NAMALWA (cell line): ENCODE measurements around the gene DEK.

Experiments
- DNase-seq: peaks from one replicate; pipeline ENCODE4 v3.0.0-alpha.2; 2015; ENCODE audit warnings: low spot score

Gene DEK

DNA sequence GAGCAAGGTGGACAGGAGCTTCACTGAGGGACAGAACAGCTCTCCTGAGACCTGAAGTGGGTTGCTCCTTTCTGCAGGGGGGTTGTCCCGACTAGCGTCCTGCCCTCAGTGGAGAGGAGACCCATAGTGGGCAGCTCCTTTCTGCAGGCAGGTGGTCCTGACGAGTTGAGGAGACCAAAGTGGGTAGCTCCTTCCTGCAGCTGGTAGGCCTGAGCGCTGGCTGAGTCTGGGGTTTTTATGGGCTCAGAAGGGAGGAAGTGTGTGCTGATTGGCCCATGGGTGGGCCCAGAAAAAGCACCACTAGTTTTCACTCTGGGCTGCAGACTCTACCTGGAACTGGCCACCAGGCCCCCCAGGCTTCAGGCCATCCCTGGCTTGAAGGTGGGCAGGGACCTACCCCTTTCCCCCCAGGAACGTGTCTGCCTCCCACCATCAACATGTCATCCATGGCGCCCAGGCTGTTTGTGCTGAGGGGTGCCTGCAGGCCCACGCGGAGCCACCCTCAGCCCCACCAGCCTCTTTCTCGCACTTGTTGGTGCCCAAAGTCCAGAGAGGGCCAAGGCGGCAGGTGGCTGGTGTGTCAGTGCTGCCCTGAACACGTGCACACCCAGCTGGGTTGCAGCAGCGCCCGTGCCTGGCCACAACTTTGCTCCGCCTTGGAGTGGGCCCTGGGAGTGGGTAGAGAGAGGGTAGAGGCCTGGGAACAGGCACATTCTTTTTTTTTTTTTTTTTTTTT lies 1.6 kb upstream of the DEK start:
- DNase-seq, result peak; percentile 19

DNA sequence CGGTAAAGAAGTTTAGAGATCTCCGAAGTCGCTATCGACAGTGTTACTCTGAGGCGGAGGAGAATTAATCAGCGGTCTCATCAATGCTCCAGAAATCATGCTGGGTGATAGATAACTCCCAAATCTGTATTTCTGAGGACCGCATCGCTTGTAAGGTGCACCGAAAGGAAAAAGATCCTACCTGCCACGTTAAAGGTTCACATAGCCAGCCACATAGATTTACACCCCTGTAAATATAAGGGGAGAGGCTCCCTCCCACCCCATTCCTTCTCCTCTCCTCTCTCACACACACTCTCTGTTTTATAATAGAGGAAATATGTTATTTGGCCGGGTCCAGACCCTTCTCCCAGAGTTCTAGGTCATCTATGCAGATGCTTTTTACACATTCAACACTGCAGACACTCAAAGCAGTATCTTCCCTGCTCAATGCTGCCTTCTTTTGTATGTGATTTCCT lies 620 bp upstream of the DEK start:
- DNase-seq, result no peak

GRCh38 chr6:18263418-18264218 lies 712 bp downstream of the DEK start:
- peak; percentile 60 for DNase-seq

GRCh38 chr6:18262702-18263417 lies 1.5 kb downstream of the DEK start:
- peak; percentile 69 for DNase-seq

GRCh38 chr6:18261877-18262276 lies 2.5 kb downstream of the DEK start:
- no peak for DNase-seq

DNA sequence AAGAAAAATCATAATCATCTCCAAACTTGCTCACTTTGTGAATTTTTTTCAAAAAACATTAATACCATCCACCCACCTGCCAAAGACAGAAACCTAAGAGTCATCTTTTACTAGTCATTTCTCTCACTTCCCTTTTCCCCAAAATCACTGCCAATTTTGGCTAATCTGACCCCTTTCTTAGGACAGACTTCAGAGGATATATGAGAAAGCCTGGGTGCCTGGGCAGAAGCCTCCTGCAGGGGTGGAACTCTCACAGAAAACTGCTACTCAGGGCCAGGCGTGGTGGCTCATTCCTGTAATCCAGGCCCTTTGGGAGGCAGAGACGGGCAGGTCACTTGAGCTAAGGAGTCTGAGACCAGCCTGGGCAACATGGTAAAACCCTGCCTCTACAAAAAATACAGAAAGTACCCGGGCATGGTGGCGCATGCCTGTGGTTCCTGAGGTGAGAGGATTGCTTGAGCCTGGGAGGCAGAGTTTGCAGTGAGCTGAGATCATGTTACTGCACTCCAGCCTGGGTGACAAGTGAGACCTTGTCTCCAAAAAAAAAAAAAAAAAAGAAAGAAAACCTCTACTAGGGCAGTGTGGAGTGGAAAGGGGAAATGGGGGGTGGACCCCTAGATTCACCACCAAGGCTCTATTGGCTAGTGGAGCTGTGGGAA lies 3.8 kb downstream of the DEK start:
- peak; percentile 65 for DNase-seq

GRCh38 chr6:18259675-18260447 lies 4.5 kb downstream of the DEK start:
- no peak for DNase-seq

DNA sequence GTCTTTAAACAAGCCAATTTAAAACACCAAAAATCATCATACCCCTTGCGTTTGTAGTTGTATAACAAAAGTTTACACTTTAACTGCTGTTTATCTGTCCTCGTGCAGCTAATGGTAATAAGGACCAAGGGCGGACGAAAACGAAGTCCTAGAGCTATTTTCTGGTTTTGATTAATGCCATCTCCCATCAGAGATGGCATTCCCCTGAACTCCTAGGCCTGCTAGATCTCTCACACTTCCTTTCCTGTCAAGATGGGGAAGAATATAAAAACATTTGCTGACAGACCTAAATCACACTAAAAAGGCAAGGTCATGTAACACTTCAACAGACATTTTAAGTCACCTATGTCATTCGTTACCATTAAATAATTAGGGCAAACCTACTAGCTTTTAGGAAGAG lies 9.5 kb downstream of the DEK start:
- no peak for DNase-seq

DNA sequence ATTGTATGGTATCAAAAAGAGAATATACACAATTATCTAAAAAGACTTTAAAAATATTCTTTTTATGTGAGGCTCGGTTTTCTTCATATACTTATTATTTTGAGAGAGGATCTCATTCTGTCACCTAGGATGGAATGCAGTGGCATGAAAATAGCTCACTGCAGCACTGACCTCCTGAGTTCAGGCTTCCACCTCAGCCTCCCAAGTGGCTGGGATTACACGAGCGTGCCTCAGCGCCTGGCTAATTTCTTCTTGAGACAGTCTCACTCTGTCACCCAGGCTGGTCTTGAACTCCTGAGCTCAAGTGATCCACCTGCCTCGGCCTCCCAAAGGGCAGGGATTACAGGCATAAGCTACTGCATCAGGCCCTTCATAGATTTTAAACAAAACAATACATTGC lies 10.7 kb downstream of the DEK start:
- no peak for DNase-seq

- DNase-seq, result no peak
Measured at GRCh38 chr6:18249271-18249670, 15.1 kb downstream of the DEK start.

- DNase-seq, result no peak
Measured at GRCh38 chr6:18248698-18249097, 15.6 kb downstream of the DEK start.

DNA sequence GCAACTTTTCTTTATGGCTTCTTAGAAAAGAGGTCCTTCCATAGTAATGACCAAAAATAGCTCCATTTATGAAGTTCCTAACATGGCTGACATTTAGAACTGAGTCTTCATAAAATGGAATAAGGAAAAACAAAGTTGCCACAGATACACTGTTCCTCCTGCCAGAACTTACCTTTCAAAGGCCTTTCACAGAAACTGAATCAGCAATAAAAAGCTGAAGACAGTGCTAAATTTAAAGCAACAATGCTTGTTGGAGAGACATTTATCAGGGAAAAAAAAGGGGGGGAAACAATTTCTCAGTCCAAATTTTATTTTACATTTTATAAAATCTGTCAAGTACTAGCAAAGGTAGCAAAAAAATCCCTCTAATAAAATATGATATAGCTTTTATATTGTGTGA lies 17.3 kb downstream of the DEK start:
- DNase-seq, result no peak

DNA sequence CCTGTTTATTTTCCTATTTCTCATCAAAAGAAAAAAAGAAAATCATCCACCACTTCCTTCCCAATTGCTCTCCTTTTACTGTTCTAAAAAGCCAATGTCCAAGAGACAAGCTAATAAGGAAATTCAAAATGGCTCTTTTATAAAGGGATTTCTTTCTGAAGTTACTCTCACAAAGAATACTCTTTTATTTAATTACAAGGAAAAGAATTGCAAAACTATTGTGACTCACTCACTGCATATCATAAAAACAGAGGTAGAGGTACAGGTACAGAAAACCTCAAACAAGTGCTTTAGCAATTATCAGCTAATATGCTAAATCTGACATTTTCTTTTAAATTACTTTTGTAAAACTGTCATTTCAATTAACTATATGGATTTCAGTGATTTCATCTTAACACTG lies 18.1 kb downstream of the DEK start:
- DNase-seq, result no peak

- DNase-seq, result no peak
Measured at GRCh38 chr6:18245642-18246041, 18.7 kb downstream of the DEK start.

DNA sequence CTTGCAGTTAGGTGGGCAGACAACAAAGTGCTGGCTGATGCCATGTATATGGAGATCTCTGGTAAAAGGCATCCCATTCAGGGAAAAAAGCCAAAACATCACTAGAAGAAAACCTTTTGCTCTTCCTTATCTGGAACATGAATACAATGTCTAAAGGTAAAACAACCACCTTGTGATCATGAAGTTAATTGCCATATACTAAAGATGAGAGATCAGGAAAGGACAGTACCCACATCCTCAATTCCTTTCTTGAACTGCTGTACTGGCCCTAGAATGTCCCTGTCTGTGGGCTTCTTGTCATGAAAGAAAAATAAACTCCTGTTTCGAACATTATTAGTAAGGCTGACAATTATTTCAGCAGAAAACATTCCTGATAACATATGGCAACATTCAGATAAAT lies 19.3 kb downstream of the DEK start:
- DNase-seq, result no peak

DNA sequence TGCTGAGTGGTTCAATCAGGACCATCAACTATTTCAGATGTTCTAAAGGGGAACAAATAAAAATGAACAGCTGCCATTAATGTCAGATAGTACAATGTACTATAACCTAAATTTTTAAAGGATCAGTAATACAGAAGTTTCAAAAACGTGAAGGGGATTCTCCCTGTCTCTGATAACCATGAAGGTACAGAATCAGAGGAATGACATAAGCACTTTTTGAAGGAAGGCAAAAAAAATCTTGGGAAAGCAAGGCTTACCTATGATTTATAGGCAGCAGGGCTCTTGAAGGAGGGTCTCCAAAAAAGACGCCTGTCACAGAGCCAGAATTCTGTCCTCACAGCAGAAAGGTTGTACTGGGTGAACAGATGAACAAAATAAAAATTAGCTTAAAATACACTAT lies 20.1 kb downstream of the DEK start:
- no peak for DNase-seq

- DNase-seq, result no peak
Measured at GRCh38 chr6:18243302-18243893, 20.9 kb downstream of the DEK start.

DNA sequence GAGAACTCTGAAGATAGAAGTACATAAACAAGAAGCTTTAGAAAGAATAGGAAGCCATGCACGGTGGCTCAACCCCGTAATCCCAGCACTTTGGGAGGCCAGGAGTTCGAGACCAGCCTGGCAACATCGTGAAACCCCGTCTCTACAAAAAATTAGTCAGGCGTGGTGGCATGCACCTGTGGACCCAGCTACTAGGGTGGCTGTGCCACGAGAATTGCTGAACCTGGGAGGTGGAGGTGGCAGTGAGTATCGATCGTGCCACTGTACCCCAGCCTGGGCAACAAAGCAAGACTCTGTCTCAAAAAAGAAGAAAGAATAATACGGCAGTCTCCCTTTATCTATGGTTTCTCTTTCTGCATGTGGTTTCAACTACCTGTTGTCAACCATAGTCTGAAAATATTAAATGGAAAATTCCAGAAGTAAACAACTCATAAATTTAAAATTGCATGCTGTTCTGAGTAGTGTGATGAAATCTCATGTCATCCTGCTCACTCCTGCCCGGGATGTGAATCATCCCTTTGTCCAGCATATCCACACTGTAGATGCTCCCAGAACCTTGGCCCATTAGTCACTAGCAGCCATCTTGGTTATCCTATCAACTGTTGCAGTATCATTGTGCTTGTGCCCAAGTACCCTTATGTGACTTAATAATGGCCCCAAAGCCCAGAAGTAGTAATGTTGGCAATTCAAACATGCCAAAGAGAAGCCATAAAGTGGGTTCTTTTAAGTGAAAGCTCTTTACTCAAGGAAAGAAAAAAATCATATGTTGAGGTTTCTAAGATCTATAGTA lies 22.1 kb downstream of the DEK start:
- no peak for DNase-seq

DNA sequence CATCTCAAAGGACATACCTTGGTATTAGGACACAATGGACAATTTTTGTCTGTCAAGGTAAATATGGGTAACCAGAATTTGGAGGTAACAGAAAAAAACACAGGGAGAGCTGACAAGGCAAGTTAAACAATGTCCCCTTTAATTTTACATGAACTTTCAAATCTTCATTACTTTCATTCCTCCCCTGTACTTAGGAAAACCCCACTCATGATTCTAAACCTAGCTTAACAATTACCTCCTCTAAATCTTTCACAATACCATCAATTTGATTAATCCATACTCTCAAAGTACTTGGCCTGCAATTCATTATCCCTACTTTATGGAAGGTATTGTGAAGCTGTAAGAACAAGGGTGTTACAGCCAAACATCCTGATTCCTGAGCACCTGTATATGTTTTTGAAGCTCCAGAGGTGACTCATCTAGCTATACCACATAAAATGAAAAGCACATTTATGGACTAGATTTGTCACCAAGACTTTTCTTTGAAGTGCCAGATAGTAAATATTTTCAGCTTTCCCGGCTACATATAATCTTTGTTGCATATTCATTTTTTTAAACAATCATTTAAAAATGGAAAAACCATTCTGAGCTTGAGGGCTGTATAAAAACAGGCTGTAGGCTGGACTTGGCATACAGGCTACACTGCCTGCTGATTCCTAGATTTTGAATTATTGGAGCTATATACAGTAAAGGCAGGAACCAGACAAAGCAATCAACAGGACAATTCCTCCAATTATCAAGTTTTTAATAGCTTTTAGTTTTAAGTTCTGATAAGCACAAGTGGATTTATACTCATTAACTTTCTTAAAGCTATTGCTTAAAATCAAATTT lies 22.9 kb downstream of the DEK start:
- no peak for DNase-seq
